Measurements from ENCODE around the gene MBD5.

- TF ChIP-seq CTCF (IDR thresholded peaks at IDR 0.05) (no peak), POLR2A (IDR thresholded peaks at IDR 0.05) (no peak)
These were observed 317.6 kb downstream of the MBD5 start for GRCh38 chr2:148338541-148338940.

Data from adrenal gland (tissue), 5 donors.